ENCODE data around the gene LAMB4. TPM values are rescaled to one million over a fixed set of nuclear protein-coding genes. Genes with fewer than 3 reads are reported as not detected.

LAMB4 gene
- total RNA-seq, 6 experiments from 2014 or later, result not detected

- no peaks in the 10 kb centered on the region for H3K27me3 ChIP-seq
- no peak overlapping the region for H3K27ac ChIP-seq
- no peaks in the 10 kb centered on the region for H3K36me3 ChIP-seq
- no peak for TF ChIP-seq POLR2A (IDR thresholded peaks at IDR 0.05)
- TF ChIP-seq, protein P1, sequence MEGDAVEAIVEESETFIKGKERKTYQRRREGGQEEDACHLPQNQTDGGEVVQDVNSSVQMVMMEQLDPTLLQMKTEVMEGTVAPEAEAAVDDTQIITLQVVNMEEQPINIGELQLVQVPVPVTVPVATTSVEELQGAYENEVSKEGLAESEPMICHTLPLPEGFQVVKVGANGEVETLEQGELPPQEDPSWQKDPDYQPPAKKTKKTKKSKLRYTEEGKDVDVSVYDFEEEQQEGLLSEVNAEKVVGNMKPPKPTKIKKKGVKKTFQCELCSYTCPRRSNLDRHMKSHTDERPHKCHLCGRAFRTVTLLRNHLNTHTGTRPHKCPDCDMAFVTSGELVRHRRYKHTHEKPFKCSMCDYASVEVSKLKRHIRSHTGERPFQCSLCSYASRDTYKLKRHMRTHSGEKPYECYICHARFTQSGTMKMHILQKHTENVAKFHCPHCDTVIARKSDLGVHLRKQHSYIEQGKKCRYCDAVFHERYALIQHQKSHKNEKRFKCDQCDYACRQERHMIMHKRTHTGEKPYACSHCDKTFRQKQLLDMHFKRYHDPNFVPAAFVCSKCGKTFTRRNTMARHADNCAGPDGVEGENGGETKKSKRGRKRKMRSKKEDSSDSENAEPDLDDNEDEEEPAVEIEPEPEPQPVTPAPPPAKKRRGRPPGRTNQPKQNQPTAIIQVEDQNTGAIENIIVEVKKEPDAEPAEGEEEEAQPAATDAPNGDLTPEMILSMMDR (IDR thresholded peaks at IDR 0.05), result no peak
- WGBS (ENCODE audit: insufficient coverage, low coverage, low lambda C conversion rate, missing lambda C conversion rate), result 36% methylated on average over 7 of the region's 7 CpGs
- ATAC-seq (no peak), DNase-seq (no peak)
- no peak overlapping the region for H3K4me3 ChIP-seq
- intact Hi-C loops (cut with DNase I), result no loop called here
- H3K9me3 ChIP-seq, result no peaks in the 10 kb centered on the region
- H3K4me1 ChIP-seq, result peaks cover 0 to 4% (median 0%) of the 10 kb centered on the region in 4 donors
Measured at GRCh38 chr7:108104324-108104723, 25.8 kb downstream of the LAMB4 start.

DNA sequence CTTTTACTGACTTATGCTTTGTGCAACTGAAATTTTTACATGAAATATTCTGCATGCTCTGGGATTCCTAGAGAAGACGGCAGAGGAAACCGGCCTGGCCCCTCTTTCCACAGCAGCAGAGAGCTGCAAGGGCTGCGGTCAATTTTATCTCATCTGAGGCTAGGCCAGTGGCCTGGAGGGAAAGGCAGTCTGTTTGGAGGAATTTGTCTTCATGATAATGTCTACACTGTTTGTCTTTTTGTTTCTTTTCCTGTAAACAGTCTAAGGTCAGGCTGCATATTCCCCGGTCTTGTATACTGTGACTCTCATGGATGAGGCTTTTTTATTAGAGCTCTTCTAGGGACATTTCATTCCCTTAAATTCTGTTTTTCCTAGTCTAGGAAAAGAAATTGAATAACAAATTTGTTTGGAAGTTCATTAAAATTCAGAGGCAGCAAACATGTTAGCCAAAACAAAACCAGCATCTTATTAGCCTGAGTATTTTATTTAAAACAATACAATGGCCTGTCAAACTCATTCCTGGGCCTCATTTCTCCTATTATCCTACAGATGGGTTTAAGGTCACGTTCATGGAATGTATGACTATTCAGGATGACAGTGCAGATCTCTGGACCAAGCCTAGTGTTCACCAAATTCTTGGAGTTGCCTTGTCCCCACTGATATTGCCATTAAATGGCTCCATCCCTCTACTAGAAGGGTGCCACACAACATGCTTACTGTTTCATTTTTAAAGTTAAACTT is 26.4 kb downstream of the LAMB4 start:
- no peaks in the 10 kb centered on the region for H3K4me1 ChIP-seq

GRCh38 chr7:108102671-108103312 is 27.4 kb downstream of the LAMB4 start:
- ATAC-seq (peak in 1 of 4 donors; percentile 33), DNase-seq (no peak)
- Histone ChIP-seq H3K36me3 (no peaks in the 10 kb centered on the region), H3K9me3 (no peaks in the 10 kb centered on the region), H3K4me1 (no peaks in the 10 kb centered on the region), H3K27ac (no peak overlapping the region), H3K4me3 (no peak overlapping the region), H3K27me3 (no peaks in the 10 kb centered on the region)
- intact Hi-C loops (cut with DNase I), result no loop called here
- TF ChIP-seq, protein P1 (IDR thresholded peaks at IDR 0.05), result no peak
- TF ChIP-seq POLR2A (IDR thresholded peaks at IDR 0.05), result no peak
- WGBS (ENCODE audit: insufficient coverage, low coverage, low lambda C conversion rate, missing lambda C conversion rate), result 60% methylated on average over 3 of the region's 20 CpGs

More for the DNA sequence above, 26.4 kb downstream of the LAMB4 start:
- intact Hi-C loops (cut with DNase I), result no loop called here
- TF ChIP-seq, protein P1 (IDR thresholded peaks at IDR 0.05), result no peak
- TF ChIP-seq POLR2A (IDR thresholded peaks at IDR 0.05), result no peak
- ATAC-seq, result peak in 3 of 4 donors; percentile 42 to 70 (median 47)
- no peak for DNase-seq
- Histone ChIP-seq H3K9me3 (no peaks in the 10 kb centered on the region), H3K36me3 (no peaks in the 10 kb centered on the region), H3K27me3 (no peaks in the 10 kb centered on the region), H3K27ac (no peak overlapping the region), H3K4me3 (no peak overlapping the region)
- WGBS (ENCODE audit: insufficient coverage, low coverage, low lambda C conversion rate, missing lambda C conversion rate), result 64% methylated on average over 5 of the region's 5 CpGs

- no peak for ATAC-seq
- no peaks in the 10 kb centered on the region for H3K9me3 ChIP-seq
- H3K27ac ChIP-seq, result no peak overlapping the region
- no peak for TF ChIP-seq POLR2A (IDR thresholded peaks at IDR 0.05)
- TF ChIP-seq, protein P1 (IDR thresholded peaks at IDR 0.05), result no peak
- intact Hi-C loops (cut with DNase I), result no loop called here
- no peaks in the 10 kb centered on the region for H3K27me3 ChIP-seq
- 86% methylated on average over 3 of the region's 3 CpGs for WGBS (ENCODE audit: insufficient coverage, low coverage, low lambda C conversion rate, missing lambda C conversion rate)
- H3K36me3 ChIP-seq, result no peaks in the 10 kb centered on the region
- no peak for DNase-seq
- no peaks in the 10 kb centered on the region for H3K4me1 ChIP-seq
- no peak overlapping the region for H3K4me3 ChIP-seq
Measured at GRCh38 chr7:108101759-108102158, 28.4 kb downstream of the LAMB4 start.
